ENCODE measurements around the gene LSG1. TPM values are rescaled to one million over a fixed set of nuclear protein-coding genes. Genes with fewer than 3 reads are reported as not detected.

The LSG1 gene
- total RNA-seq, 1 donor from 2014 or later = 26.1 TPM

GRCh38 chr3:194705227-194705626, 33.2 kb upstream of the LSG1 start:
- no peak overlapping the region for H3K4me3 ChIP-seq (ENCODE audit: low read depth, low read length)
- no peak for DNase-seq (ENCODE audit: low read depth)
- H3K27me3 ChIP-seq (ENCODE audit: control insufficient read depth, insufficient read depth, low read length) = no peaks in the 10 kb centered on the region
- H3K36me3 ChIP-seq (ENCODE audit: control insufficient read depth, insufficient read depth, low read length) = no peaks in the 10 kb centered on the region
- TF ChIP-seq CTCF (IDR thresholded peaks at IDR 0.05; ENCODE audit: insufficient read depth, low read length, poor library complexity, severe bottlenecking) = no peak

GRCh38 chr3:194702545-194702944, 30.6 kb upstream of the LSG1 start:
- no peak for TF ChIP-seq CTCF (IDR thresholded peaks at IDR 0.05; ENCODE audit: insufficient read depth, low read length, poor library complexity, severe bottlenecking)
- no peak for DNase-seq (ENCODE audit: low read depth)
- no peaks in the 10 kb centered on the region for H3K27me3 ChIP-seq (ENCODE audit: control insufficient read depth, insufficient read depth, low read length)
- no peaks in the 10 kb centered on the region for H3K36me3 ChIP-seq (ENCODE audit: control insufficient read depth, insufficient read depth, low read length)
- H3K4me3 ChIP-seq (ENCODE audit: low read depth, low read length) = no peak overlapping the region

- Histone ChIP-seq H3K27me3 (ENCODE audit: control insufficient read depth, insufficient read depth, low read length) (peaks cover 5% of the 10 kb centered on the region), H3K36me3 (ENCODE audit: control insufficient read depth, insufficient read depth, low read length) (no peaks in the 10 kb centered on the region), H3K4me3 (ENCODE audit: low read depth, low read length) (no peak overlapping the region)
- DNase-seq (ENCODE audit: low read depth) = no peak
- TF ChIP-seq CTCF (IDR thresholded peaks at IDR 0.05; ENCODE audit: insufficient read depth, low read length, poor library complexity, severe bottlenecking) = no peak
Observed at GRCh38 chr3:194696702-194697101, 24.7 kb upstream of the LSG1 start.

- H3K27me3 ChIP-seq (ENCODE audit: control insufficient read depth, insufficient read depth, low read length) = peaks cover 13% of the 10 kb centered on the region
- no peaks in the 10 kb centered on the region for H3K36me3 ChIP-seq (ENCODE audit: control insufficient read depth, insufficient read depth, low read length)
- DNase-seq (ENCODE audit: low read depth) = no peak
- TF ChIP-seq CTCF (IDR thresholded peaks at IDR 0.05; ENCODE audit: insufficient read depth, low read length, poor library complexity, severe bottlenecking) = no peak
- no peak overlapping the region for H3K4me3 ChIP-seq (ENCODE audit: low read depth, low read length)
Observed at GRCh38 chr3:194691481-194692283, 19.7 kb upstream of the LSG1 start.

GRCh38 chr3:194690501-194691372, 18.7 kb upstream of the LSG1 start:
- Histone ChIP-seq H3K36me3 (ENCODE audit: control insufficient read depth, insufficient read depth, low read length) (no peaks in the 10 kb centered on the region), H3K4me3 (ENCODE audit: low read depth, low read length) (no peak overlapping the region), H3K27me3 (ENCODE audit: control insufficient read depth, insufficient read depth, low read length) (peaks cover 13% of the 10 kb centered on the region)
- TF ChIP-seq CTCF (IDR thresholded peaks at IDR 0.05; ENCODE audit: insufficient read depth, low read length, poor library complexity, severe bottlenecking) = no peak
- no peak for DNase-seq (ENCODE audit: low read depth)

Measured in kidney epithelial cell (primary cell).